Glutamatergic neuron (in vitro differentiated cells): ENCODE results near the gene INPP5B. TPM values are rescaled to one million over a fixed set of nuclear protein-coding genes. Genes with fewer than 3 reads are reported as not detected.

ENCODE experiments used
- DNase-seq: peaks from one replicate; pipeline ENCODE4 v3.0.0; 2022
- H3K27ac Mint-ChIP-seq: one replicate; pipeline ENCODE4 v1.8.0; 2020; ENCODE audit warnings: mild to moderate bottlenecking, mixed read lengths, inconsistent platforms; ENCODE audit not compliant: unreplicated experiment
- H3K27me3 Mint-ChIP-seq: one replicate; pipeline ENCODE4 v1.8.0; 2020; ENCODE audit warnings: mild to moderate bottlenecking, moderate library complexity, mixed read lengths, inconsistent platforms; ENCODE audit not compliant: unreplicated experiment
- H3K36me3 Mint-ChIP-seq: one replicate; pipeline ENCODE4 v1.8.0; 2020; ENCODE audit warnings: mild to moderate bottlenecking, mixed read lengths, inconsistent platforms; ENCODE audit not compliant: unreplicated experiment
- H3K4me1 Mint-ChIP-seq: one replicate; pipeline ENCODE4 v1.8.0; 2020; ENCODE audit warnings: mild to moderate bottlenecking, low read depth, mixed read lengths, inconsistent platforms; ENCODE audit not compliant: unreplicated experiment
- H3K4me3 Mint-ChIP-seq: one replicate; pipeline ENCODE4 v1.8.0; 2020; ENCODE audit warnings: mild to moderate bottlenecking, mixed read lengths, inconsistent platforms; ENCODE audit not compliant: unreplicated experiment
- H3K9me3 Mint-ChIP-seq: one replicate; pipeline ENCODE4 v1.8.0; 2020; ENCODE audit warnings: mild to moderate bottlenecking, moderate library complexity, mixed read lengths, inconsistent platforms; ENCODE audit not compliant: unreplicated experiment
- total RNA-seq: library from RNA; stranded (reverse); fragmentation: NEBNext Ultra II Directional; extraction: Animal tissue kit (Norgen Biotek cat#: 25700); gene quantifications from one replicate; pipeline ENCODE4 v1.2.1, GENCODE V29; 2021; ENCODE audit not compliant: unreplicated experiment
- TF ChIP-seq, protein P1 (sequence below): fragments of 200-600 bp; sonication (generic); IDR thresholded peaks from one replicate; pipeline ENCODE4 v1.5.0; 2021; ENCODE audit not compliant: partially characterized antibody, unreplicated experiment

INPP5B gene
- total RNA-seq, 1 donor from 2014 or later = 19.3 TPM

DNA sequence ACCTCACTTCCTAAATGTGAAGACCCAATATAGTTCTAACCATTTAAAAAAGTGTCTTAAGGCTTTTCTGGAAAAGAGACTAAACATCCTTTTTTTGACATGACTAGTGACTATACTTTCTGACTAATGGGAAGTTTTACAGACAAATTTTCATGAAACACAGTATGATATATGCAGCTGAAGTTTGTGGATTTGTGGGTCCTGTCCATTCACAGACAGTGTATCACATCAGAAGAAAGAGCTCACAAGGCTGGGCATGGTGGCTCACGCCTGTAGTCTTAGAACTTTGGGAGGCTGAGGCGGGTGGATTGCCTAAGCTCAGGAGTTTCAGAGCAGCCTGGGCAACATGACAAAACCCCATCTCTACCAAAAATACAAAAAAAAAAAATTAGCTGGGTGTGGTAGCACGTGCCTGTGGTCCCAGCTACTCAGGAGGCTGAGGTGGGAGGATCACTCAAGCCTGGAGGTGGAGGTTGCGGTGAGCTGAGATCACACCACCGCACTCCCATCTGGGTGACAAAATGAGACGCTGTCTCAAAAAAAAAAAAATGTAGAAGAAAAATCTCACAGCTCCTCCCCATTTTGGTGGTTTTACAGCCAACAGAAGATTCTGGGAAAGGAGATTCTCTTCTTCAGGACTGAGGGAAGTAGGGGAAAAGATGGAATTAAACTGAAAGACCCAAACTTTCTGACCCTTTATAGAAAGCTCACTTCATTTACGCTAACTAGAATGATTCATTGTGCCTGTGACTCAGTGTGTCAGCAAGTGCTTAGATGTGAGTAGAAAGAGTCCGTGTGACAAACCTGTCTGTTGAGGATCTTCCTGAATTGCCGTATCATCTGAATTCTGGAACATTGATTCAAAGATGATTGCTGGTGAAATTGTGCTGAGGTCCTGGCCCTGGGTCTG, 123.7 kb downstream of the INPP5B start:
- Mint-ChIP-seq H3K36me3 (no peaks in the 10 kb centered on the region), H3K27ac (no peak overlapping the region), H3K9me3 (no peaks in the 10 kb centered on the region), H3K27me3 (no peaks in the 10 kb centered on the region), H3K4me3 (no peak overlapping the region), H3K4me1 (no peaks in the 10 kb centered on the region)
- TF ChIP-seq, protein P1, sequence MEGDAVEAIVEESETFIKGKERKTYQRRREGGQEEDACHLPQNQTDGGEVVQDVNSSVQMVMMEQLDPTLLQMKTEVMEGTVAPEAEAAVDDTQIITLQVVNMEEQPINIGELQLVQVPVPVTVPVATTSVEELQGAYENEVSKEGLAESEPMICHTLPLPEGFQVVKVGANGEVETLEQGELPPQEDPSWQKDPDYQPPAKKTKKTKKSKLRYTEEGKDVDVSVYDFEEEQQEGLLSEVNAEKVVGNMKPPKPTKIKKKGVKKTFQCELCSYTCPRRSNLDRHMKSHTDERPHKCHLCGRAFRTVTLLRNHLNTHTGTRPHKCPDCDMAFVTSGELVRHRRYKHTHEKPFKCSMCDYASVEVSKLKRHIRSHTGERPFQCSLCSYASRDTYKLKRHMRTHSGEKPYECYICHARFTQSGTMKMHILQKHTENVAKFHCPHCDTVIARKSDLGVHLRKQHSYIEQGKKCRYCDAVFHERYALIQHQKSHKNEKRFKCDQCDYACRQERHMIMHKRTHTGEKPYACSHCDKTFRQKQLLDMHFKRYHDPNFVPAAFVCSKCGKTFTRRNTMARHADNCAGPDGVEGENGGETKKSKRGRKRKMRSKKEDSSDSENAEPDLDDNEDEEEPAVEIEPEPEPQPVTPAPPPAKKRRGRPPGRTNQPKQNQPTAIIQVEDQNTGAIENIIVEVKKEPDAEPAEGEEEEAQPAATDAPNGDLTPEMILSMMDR = no peak
- DNase-seq = no peak

DNA sequence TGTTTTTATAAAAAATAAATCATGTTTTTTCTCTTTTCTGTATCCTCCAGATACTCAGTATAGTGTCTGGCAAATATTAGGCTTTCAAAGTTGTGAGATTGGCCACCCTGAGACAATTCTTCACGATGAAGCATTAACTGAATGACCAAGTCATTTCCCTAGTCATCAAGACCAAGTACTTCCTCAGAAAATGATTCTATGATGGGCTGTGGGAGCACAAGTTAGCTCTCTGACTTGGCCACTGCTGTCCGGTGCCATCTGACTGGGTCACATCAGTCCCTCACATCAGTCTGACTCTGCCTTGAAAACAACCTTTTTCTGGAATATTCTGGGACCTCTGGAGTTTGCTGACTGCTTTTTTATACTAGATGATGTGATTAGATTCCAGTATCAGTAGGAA, 125.4 kb downstream of the INPP5B start:
- Mint-ChIP-seq H3K27me3 (no peaks in the 10 kb centered on the region), H3K4me3 (no peak overlapping the region), H3K36me3 (no peaks in the 10 kb centered on the region), H3K9me3 (no peaks in the 10 kb centered on the region), H3K27ac (no peak overlapping the region), H3K4me1 (no peaks in the 10 kb centered on the region)
- DNase-seq = no peak
- TF ChIP-seq, protein P1 = no peak

DNA sequence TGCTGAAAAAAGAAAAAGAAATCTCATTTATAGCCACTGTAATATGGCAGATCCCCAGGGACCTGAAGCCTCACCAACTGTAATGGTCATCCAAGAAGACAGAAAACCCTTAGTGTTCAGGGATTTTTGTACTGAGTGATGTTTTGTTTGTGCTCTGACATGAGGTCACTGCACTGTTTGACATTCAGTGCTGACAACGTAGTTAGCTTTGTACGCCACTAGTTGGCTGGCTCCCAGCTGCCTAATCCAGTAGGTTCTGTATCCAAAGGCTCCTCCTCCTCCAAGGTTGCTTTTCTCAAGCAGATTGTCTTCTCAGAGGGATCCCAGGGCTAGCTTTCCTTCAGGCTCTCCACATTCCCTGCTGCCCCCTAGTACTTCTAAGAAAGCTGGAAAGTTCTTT, 129.4 kb downstream of the INPP5B start:
- H3K4me1 Mint-ChIP-seq = no peaks in the 10 kb centered on the region
- peaks cover 4% of the 10 kb centered on the region for H3K9me3 Mint-ChIP-seq
- H3K36me3 Mint-ChIP-seq = no peaks in the 10 kb centered on the region
- TF ChIP-seq, protein P1 = no peak
- no peak overlapping the region for H3K27ac Mint-ChIP-seq
- H3K4me3 Mint-ChIP-seq = no peak overlapping the region
- no peak for DNase-seq
- H3K27me3 Mint-ChIP-seq = peaks cover 2% of the 10 kb centered on the region

- TF ChIP-seq, protein P1 = no peak
- Mint-ChIP-seq H3K27ac (no peak overlapping the region), H3K4me1 (peaks cover 6% of the 10 kb centered on the region), H3K4me3 (no peak overlapping the region), H3K36me3 (no peaks in the 10 kb centered on the region), H3K9me3 (peaks cover 4% of the 10 kb centered on the region), H3K27me3 (peaks cover 2% of the 10 kb centered on the region)
- DNase-seq = no peak
Measured at GRCh38 chr1:37814252-37814651, 132.6 kb downstream of the INPP5B start.

GRCh38 chr1:37813529-37814145, 133.2 kb downstream of the INPP5B start:
- Mint-ChIP-seq H3K27ac (no peak overlapping the region), H3K9me3 (peaks cover 7% of the 10 kb centered on the region), H3K4me3 (no peak overlapping the region), H3K27me3 (peaks cover 2% of the 10 kb centered on the region), H3K36me3 (no peaks in the 10 kb centered on the region), H3K4me1 (peaks cover 7% of the 10 kb centered on the region)
- DNase-seq = no peak
- TF ChIP-seq, protein P1 = no peak
